Testis (tissue), 3 donors: ENCODE results near the gene CMTM1. TPM values are rescaled to one million over a fixed set of nuclear protein-coding genes. Genes with fewer than 3 reads are reported as not detected.
A peak's percentile ranks its signal among the peaks of the same experiment; 100 is the strongest.
"Not testable (repeated sequence)": the region's sequence is repeated elsewhere in the genome, so short reads cannot be mapped to it uniquely, and the experiment has no call there.

Source experiments
- DNase-seq: peaks from one replicate; pipeline ENCODE4 v3.0.0-alpha.2; 2019
- H3K27ac ChIP-seq, 2 donors: fragments of 200-600 bp; sonication (generic); one replicate each; pipeline ENCODE4 v1.5.1; 2019
- H3K27me3 ChIP-seq: fragments of 200-600 bp; sonication (generic); one replicate; pipeline ENCODE4 v1.5.1; 2019
- H3K36me3 ChIP-seq: fragments of 200-600 bp; sonication (generic); one replicate; pipeline ENCODE4 v1.5.1; 2017; ENCODE audit warnings: low read depth; ENCODE audit errors: missing control alignments
- H3K4me1 ChIP-seq: fragments of 200-600 bp; sonication (generic); one replicate; pipeline ENCODE4 v1.5.1; 2019
- H3K4me3 ChIP-seq, 2 donors: fragments of 200-600 bp; sonication (generic); one replicate each; pipeline ENCODE4 v1.5.1; 2017 to 2019
- H3K9me3 ChIP-seq: fragments of 200-600 bp; sonication (generic); one replicate; pipeline ENCODE4 v1.5.1; 2017
- POLR2A ChIP-seq: fragments of 450-650 bp; IDR thresholded peaks from one replicate; pipeline ENCODE4 v1.6.1; 2017; ENCODE audit warnings: antibody characterized with exemption, mild to moderate bottlenecking, moderate library complexity
- WGBS, 2 donors: methylation state at CpG; one replicate each; pipeline ENCODE4 v1.1.5; 2018; 5-methylcytosine and 5-hydroxymethylcytosine counted together
- intact Hi-C: fragments of 100-400 bp; cut with DNase I; formaldehyde crosslinking; loops from one replicate; pipeline ENCODE4 v1.15.1; 2023; ENCODE audit warnings: low total_unique reads
- polyA plus RNA-seq: library from polyadenylated mRNA; stranded (reverse); fragments of 350-450 nt; fragmentation: Illumina TruSeq; extraction: RNeasy Lipid Tissue Mini Kit (QIAGEN cat#74804); gene quantifications from one replicate; pipeline ENCODE4 v1.2.3, GENCODE V29; 2014; ENCODE audit warnings: low read depth, low replicate concordance; ENCODE audit not compliant: insufficient read depth
- small RNA-seq, 2 donors: library from RNA; depleted of rRNA; stranded (forward); fragments of <200 nt; gene quantifications; one replicate each; pipeline ENCODE3, GENCODE V24; 2016
- total RNA-seq, 2 donors: library from RNA; depleted of rRNA; stranded (reverse); fragments of >200 nt; gene quantifications; one replicate each; pipeline ENCODE4 v1.2.3, GENCODE V29; 2016
- TF ChIP-seq, protein P1 (sequence below), 3 experiments: fragments of 450-650 bp in 2 of 3; fragments of 200-600 bp in 1 of 3; sonication (generic) in 1 of 3; IDR thresholded peaks; one replicate each; pipeline ENCODE4 v1.5.1; 2016 to 2019; ENCODE audit warnings: antibody characterized with exemption in 3 of 3, mild to moderate bottlenecking in 2 of 3, moderate library complexity in 1 of 3

Gene CMTM1
- total and polyA plus RNA-seq, 3 donors from 2014 or later = 24.0 to 103 (median 47.5) TPM

DNA sequence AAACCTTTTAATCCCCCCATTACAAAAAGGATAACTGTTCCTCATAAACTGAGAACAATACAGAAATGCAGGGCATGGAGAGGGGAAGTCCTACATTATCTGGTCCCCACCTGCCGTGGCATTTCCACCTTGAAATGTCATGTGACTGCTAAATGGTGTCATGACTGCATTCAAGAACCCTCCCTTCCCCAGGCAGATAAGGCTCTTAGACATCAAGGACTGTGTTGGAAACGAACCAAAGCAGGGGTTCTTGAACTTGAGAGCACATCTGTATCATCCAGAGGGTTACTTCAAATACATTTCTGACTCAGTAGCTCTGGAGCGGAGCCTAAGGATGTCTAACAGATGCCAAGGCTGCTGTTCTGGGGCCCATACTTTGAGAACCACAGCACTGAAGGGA, 56.6 kb downstream of the CMTM1 start:
- Histone ChIP-seq H3K27ac (no peak overlapping the region), H3K27me3 (no peaks in the 10 kb centered on the region), H3K9me3 (no peaks in the 10 kb centered on the region), H3K4me1 (peaks cover 21% of the 10 kb centered on the region), H3K36me3 (no peaks in the 10 kb centered on the region), H3K4me3 (no peak overlapping the region)
- 78 to 84% methylated on average over 3 of the region's 3 CpGs for WGBS, 2 donors
- no peak for DNase-seq
- intact Hi-C loops = no loop called here
- no peak for TF ChIP-seq POLR2A
- TF ChIP-seq, protein P1, sequence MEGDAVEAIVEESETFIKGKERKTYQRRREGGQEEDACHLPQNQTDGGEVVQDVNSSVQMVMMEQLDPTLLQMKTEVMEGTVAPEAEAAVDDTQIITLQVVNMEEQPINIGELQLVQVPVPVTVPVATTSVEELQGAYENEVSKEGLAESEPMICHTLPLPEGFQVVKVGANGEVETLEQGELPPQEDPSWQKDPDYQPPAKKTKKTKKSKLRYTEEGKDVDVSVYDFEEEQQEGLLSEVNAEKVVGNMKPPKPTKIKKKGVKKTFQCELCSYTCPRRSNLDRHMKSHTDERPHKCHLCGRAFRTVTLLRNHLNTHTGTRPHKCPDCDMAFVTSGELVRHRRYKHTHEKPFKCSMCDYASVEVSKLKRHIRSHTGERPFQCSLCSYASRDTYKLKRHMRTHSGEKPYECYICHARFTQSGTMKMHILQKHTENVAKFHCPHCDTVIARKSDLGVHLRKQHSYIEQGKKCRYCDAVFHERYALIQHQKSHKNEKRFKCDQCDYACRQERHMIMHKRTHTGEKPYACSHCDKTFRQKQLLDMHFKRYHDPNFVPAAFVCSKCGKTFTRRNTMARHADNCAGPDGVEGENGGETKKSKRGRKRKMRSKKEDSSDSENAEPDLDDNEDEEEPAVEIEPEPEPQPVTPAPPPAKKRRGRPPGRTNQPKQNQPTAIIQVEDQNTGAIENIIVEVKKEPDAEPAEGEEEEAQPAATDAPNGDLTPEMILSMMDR (IDR thresholded peaks at IDR 0.05) = no peak

DNA sequence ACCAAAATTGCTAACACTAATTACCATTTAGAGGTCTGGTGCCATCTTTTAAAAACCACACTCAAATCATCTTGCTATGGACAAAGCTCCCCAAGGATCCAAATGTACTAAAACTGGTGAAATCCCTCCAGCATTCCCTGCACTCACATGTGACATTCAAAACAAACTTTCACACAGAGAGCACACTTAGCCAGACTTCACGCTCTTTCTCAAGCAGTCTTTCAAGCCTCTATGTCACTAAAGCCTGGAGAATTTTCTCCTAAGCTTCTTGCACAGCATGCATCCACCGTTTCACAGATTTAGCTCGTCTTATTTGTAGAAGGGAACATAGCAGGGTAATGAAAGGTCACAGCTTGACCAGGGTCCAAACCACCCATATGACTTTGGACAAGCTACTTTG, 57.5 kb downstream of the CMTM1 start:
- intact Hi-C loops = no loop called here
- H3K27ac ChIP-seq = no peak overlapping the region
- no peak for DNase-seq
- H3K9me3 ChIP-seq = no peaks in the 10 kb centered on the region
- H3K4me3 ChIP-seq = no peak overlapping the region
- no peaks in the 10 kb centered on the region for H3K36me3 ChIP-seq
- TF ChIP-seq, protein P1 (IDR thresholded peaks at IDR 0.05) = no peak
- no peak for TF ChIP-seq POLR2A
- WGBS, 2 donors = 82 to 89% methylated on average over 3 of the region's 3 CpGs
- no peaks in the 10 kb centered on the region for H3K27me3 ChIP-seq
- peaks cover 15% of the 10 kb centered on the region for H3K4me1 ChIP-seq

DNA sequence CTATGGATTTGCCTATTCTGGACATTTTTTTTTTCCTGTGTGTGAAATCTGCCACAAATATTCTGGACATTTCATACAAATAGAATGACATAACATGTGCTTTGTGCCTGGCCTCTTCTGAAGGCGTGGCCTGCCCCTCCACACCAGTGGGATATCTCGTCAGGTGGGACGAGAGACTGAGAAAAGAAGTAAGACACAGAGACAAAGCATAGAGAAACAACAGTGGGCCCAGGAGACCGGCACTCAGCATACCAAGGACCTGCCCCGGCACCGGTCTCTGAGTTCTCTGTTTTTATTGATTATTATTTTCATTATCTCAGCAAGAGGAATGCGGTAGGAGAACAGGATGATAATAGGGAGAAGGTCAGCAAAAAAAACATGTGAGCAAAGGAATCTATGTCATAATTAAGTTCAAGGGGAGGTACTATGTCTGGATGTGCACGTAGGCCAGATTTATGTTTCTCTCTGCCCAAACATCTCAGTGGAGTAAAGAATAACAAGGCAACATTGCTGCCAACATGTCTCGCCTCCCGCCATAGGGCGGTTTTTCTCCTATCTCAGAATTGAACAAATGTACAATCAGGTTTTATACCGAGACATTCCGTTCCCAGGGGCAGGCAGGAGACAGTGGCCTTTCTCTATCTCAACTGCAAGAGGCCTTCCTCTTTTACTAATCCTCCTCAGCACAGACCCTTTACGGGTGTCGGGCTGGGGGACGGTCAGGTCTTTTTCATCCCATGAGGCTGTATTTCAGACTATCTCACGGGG, 61.6 kb downstream of the CMTM1 start:
- H3K27me3 ChIP-seq, H3K4me3 ChIP-seq, H3K9me3 ChIP-seq, intact Hi-C loops, H3K4me1 ChIP-seq, H3K36me3 ChIP-seq: not testable (repeated sequence)
- 50 to 64% methylated on average over 17 of the region's 17 CpGs for WGBS, 2 donors
- peak; percentile 52 for DNase-seq
- H3K27ac ChIP-seq = peak overlapping the region; percentile 53 to 64

Small RNAs within 50 kb of the gene (small RNA-seq; reads per million reads assigned to genes)
- 0 reads per million in 2 donors for gene CKLF-CMTM1

Other genes with a start within 250 kb of the CMTM1 start
- gene CDH5, start 199.7 kb upstream of the CMTM1 start, total RNA-seq = 10 to 100 TPM; 22.1 to 40.6 TPM
- gene CDH5, start 199.7 kb upstream of the CMTM1 start, polyA plus RNA-seq = 23.8 TPM
- gene BEAN1, start 139.1 kb upstream of the CMTM1 start, total RNA-seq = 1 to 10 TPM; 4.2 to 6.1 TPM
- gene BEAN1, start 139.1 kb upstream of the CMTM1 start, polyA plus RNA-seq = 18.0 TPM
- gene TK2, start 16.3 kb upstream of the CMTM1 start, total RNA-seq = 10 to 100 TPM; 51.7 to 66.8 TPM
- 73.4 TPM for gene TK2, start 16.3 kb upstream of the CMTM1 start, polyA plus RNA-seq
- gene CKLF, start 13.9 kb upstream of the CMTM1 start, total RNA-seq = 10 to 100 TPM; 49.5 to 71.5 TPM
- gene CKLF, start 13.9 kb upstream of the CMTM1 start, polyA plus RNA-seq = 128 TPM
- 100 to 1,000 TPM; 307 to 454 TPM for gene CMTM2, start 13.0 kb downstream of the CMTM1 start, total RNA-seq
- 1,249 TPM for gene CMTM2, start 13.0 kb downstream of the CMTM1 start, polyA plus RNA-seq
- 100 to 1,000 TPM; 137 to 182 TPM for gene CMTM3, start 38.3 kb downstream of the CMTM1 start, total RNA-seq
- 149 TPM for gene CMTM3, start 38.3 kb downstream of the CMTM1 start, polyA plus RNA-seq
- 10 to 100 TPM; 50.9 to 59.2 TPM for gene CMTM4, start 130.3 kb downstream of the CMTM1 start, total RNA-seq
- 22.2 TPM for gene CMTM4, start 130.3 kb downstream of the CMTM1 start, polyA plus RNA-seq
- gene DYNC1LI2, start 185.2 kb downstream of the CMTM1 start, total RNA-seq = 100 to 1,000 TPM; 132 to 145 TPM
- gene DYNC1LI2, start 185.2 kb downstream of the CMTM1 start, polyA plus RNA-seq = 89.0 TPM
- 10 to 100 TPM; 12.1 to 30.6 TPM for gene TERB1, start 235.1 kb downstream of the CMTM1 start, total RNA-seq
- 13.3 TPM for gene TERB1, start 235.1 kb downstream of the CMTM1 start, polyA plus RNA-seq